ENCODE measurements around the gene GALNT2.

The GALNT2 gene

DNA sequence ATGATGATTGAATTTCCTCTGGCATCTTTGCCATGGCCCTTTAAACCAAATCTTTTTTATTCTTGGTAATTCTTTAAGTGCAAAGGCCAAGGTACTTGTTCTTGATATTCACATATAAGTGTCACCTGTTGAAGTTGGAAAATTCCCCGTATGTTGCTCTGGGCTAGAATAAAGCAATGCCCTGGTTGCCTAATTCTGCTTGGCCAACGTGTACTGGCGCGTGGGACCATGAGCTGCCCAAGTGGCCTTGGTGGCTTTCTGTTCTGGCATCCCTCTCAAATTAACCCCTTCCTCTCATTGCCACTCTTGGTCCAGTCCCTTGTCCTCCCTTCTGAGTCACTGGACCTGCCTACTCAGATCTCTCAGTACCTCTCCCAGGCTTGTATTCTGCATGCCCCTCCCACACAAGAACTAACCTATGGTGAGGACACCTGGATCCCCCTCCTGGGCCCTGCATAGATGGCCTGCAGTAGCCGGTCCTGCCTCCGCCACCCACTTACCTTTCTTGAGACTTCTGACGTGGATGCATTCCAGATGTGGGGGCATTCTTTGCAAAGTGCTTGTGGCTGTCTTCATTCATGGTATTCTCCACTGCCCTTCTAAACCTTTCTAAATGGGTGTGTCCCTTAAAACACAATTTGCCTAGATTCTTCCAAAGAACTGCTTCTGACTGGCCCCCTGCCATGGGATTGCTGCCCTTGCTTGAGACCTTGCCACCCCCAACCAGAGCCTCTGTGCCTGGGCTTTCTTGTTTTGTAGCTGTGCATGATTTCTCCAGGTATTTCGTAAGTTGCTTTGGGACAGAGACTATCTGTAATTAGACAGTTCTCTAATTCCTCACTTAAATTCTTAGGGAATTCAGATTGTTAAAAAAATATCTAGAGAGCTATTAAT is 152.4 kb downstream of the GALNT2 start:
- TF ChIP-seq, protein P1, sequence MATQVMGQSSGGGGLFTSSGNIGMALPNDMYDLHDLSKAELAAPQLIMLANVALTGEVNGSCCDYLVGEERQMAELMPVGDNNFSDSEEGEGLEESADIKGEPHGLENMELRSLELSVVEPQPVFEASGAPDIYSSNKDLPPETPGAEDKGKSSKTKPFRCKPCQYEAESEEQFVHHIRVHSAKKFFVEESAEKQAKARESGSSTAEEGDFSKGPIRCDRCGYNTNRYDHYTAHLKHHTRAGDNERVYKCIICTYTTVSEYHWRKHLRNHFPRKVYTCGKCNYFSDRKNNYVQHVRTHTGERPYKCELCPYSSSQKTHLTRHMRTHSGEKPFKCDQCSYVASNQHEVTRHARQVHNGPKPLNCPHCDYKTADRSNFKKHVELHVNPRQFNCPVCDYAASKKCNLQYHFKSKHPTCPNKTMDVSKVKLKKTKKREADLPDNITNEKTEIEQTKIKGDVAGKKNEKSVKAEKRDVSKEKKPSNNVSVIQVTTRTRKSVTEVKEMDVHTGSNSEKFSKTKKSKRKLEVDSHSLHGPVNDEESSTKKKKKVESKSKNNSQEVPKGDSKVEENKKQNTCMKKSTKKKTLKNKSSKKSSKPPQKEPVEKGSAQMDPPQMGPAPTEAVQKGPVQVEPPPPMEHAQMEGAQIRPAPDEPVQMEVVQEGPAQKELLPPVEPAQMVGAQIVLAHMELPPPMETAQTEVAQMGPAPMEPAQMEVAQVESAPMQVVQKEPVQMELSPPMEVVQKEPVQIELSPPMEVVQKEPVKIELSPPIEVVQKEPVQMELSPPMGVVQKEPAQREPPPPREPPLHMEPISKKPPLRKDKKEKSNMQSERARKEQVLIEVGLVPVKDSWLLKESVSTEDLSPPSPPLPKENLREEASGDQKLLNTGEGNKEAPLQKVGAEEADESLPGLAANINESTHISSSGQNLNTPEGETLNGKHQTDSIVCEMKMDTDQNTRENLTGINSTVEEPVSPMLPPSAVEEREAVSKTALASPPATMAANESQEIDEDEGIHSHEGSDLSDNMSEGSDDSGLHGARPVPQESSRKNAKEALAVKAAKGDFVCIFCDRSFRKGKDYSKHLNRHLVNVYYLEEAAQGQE (IDR thresholded peaks at IDR 0.05; ENCODE audit: insufficient read depth in 1 of 2, low read depth in 2 of 2, low read length in 2 of 2) = no peak

DNA sequence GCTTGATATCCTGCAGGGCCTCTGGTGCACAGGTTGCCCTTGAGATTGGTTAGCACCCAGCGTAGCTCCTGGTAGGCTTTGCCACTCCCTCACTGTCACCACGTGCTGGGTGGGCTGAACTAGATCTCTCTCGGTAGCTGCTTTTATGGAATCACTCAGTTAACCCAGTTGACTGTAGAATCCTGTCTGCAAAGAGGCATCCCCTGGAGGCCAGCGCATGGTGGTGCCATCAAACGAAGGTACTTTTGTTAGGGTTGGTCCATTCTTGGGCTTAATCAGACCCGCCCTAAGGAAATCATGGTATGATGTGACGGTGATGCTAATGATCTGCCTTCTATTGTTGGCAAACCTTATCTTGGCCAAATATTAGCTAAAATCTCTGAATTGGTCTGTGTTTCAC is 153.4 kb downstream of the GALNT2 start:
- TF ChIP-seq TAF1 (IDR thresholded peaks at IDR 0.05; ENCODE audit: borderline replicate concordance, insufficient read depth, low read length) (no peak), POLR2AphosphoS5 (IDR thresholded peaks at IDR 0.05; ENCODE audit: low read depth, low read length) (no peak), SIN3A (IDR thresholded peaks at IDR 0.05; ENCODE audit: borderline replicate concordance, insufficient read depth, low read length) (no peak), FOXP2 (optimal IDR thresholded peaks at IDR 0.05; ENCODE audit: borderline replicate concordance, extremely low read depth, extremely low read length, insufficient read depth) (no peak)

GRCh38 chr1:230220907-230221306 is 153.9 kb downstream of the GALNT2 start:
- TF ChIP-seq, protein P1 (IDR thresholded peaks at IDR 0.05; ENCODE audit: insufficient read depth in 1 of 2, low read depth in 2 of 2, low read length in 2 of 2) = no peak
- no peak for TF ChIP-seq FOXP2 (optimal IDR thresholded peaks at IDR 0.05; ENCODE audit: borderline replicate concordance, extremely low read depth, extremely low read length, insufficient read depth)

DNA sequence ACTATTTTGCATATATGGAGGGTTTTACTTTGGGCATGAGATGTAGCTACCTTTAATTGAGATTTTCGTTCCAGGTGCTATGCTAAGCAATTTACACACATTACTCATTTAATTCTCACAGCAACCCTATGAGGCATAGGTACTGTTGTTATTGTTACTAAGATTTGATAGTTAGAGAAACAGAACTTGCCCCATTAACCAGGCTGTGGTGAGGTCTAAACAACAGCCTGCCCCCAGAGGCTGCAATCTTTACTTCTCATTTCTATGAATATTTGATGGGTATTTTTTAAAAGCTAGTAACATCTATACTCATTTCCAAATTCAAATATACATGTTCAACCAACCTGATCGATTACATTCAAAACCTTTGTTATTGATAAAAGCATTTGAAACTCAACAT is 155.6 kb downstream of the GALNT2 start:
- TF ChIP-seq FOXP2 (optimal IDR thresholded peaks at IDR 0.05; ENCODE audit: borderline replicate concordance, extremely low read depth, extremely low read length, insufficient read depth) (no peak), SIN3A (IDR thresholded peaks at IDR 0.05; ENCODE audit: borderline replicate concordance, insufficient read depth, low read length) (no peak), TAF1 (IDR thresholded peaks at IDR 0.05; ENCODE audit: borderline replicate concordance, insufficient read depth, low read length) (no peak), POLR2AphosphoS5 (IDR thresholded peaks at IDR 0.05; ENCODE audit: low read depth, low read length) (no peak)
- TF ChIP-seq, protein P1 (IDR thresholded peaks at IDR 0.05; ENCODE audit: insufficient read depth in 1 of 2, low read depth in 2 of 2, low read length in 2 of 2) = no peak

DNA sequence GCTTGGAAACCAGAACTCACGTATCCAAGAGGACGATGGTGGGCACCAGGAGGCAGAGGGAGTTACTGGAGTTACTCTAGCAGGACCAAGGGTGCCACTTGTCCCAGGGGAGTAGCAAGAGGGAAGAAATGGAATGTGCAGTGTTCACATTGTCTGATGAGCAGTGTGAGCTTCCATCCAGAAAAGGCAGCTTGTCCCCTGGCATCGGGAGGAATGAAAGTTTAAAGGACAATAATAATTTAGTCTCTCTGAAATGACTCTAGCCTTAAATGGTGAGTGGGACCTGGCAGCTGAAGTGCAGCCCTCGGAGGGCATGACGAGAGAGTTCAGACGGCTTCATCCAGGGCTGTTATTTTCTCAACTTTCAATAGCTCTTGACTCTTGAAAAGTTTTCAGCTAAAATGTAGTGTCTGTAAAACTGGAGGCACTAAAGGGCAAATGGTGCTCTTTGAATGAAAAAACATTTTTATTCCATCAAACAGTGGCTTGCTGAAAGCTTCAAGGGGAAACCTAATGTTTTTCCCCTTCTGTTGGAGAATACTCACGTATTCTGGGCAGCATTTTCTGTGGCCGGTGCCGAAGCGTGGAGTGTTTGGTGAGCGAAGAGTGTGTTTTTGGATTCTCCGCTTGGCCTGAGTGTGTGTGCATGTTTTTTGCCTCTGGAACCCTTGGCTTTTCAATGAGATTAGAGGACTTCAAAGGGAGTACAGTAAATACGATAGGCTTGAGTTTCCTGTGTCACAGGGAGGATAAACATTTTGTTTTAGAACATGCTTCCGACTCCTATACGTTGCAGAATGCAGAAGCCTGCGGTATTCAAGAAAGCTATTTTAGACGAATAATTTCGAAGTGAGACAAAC is 157.3 kb downstream of the GALNT2 start:
- no peak for TF ChIP-seq POLR2AphosphoS5 (IDR thresholded peaks at IDR 0.05; ENCODE audit: low read depth, low read length)
- no peak for TF ChIP-seq SIN3A (IDR thresholded peaks at IDR 0.05; ENCODE audit: borderline replicate concordance, insufficient read depth, low read length)
- TF ChIP-seq, protein P1 (IDR thresholded peaks at IDR 0.05; ENCODE audit: insufficient read depth in 1 of 2, low read depth in 2 of 2, low read length in 2 of 2) = no peak
- no peak for TF ChIP-seq FOXP2 (optimal IDR thresholded peaks at IDR 0.05; ENCODE audit: borderline replicate concordance, extremely low read depth, extremely low read length, insufficient read depth)
- TF ChIP-seq TAF1 (IDR thresholded peaks at IDR 0.05; ENCODE audit: borderline replicate concordance, insufficient read depth, low read length) = no peak
